Nephron (organoid): ENCODE results near the gene PXDC1.
"Not testable (repeated sequence)": the region's sequence is repeated elsewhere in the genome, so short reads cannot be mapped to it uniquely, and the experiment has no call there.

Source experiments
- H3K27ac Mint-ChIP-seq, 3 experiments: 2 replicates each; pipeline ENCODE4 v1.8.0; 2020; ENCODE audit warnings: mixed read lengths in 3 of 3, mild to moderate bottlenecking in 2 of 3, moderate library complexity in 1 of 3
- H3K27me3 Mint-ChIP-seq: 2 replicates; pipeline ENCODE4 v1.8.0; 2021; ENCODE audit warnings: low read depth, mild to moderate bottlenecking, moderate library complexity, mixed read lengths
- H3K36me3 Mint-ChIP-seq: 2 replicates; pipeline ENCODE4 v1.8.0; 2020; ENCODE audit warnings: low read depth, mixed read lengths
- H3K4me1 Mint-ChIP-seq: 2 replicates; pipeline ENCODE4 v1.8.0; 2020; ENCODE audit warnings: mixed read lengths
- H3K4me3 Mint-ChIP-seq, 3 experiments: 2 replicates each; pipeline ENCODE4 v1.8.0; 2020; ENCODE audit warnings: mild to moderate bottlenecking in 3 of 3, mixed read lengths in 3 of 3, moderate library complexity in 2 of 3
- H3K9me3 Mint-ChIP-seq: 2 replicates; pipeline ENCODE4 v1.8.0; 2020; ENCODE audit warnings: mixed read lengths
- TF ChIP-seq, protein P1 (sequence below), 3 experiments: fragments of 200-600 bp; sonication (generic); IDR thresholded peaks; one replicate each; pipeline ENCODE4 v1.5.0; 2021; ENCODE audit warnings: antibody characterized with exemption in 3 of 3; ENCODE audit not compliant: unreplicated experiment in 3 of 3

PXDC1 gene

DNA sequence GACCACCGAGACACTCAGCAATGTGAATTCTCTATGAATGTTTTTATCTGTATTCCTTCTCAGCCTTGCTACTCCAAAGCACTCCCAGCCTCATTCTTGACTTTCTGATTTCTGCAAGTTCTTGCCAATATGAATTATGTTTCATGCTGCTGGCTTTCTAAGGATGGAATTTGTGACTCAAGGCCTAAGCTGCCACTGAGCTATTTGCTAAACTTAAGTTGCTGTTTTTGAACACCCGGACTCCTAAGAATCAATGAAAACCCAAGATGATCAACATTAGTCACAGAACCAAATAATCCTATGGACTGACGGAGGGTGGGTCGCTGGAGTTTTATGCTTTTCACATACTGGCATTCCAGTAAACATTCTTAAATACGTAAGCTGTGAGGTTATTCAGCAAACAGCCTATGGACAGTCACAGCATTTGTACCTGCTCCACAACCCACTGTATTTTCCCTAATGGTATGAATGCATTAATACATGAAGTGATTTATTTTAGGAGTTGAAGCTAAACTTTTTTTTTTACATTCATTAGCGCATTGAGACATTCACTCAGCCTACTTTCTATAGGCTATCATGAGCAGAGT lies 8.2 kb upstream of the PXDC1 start:
- Mint-ChIP-seq H3K27me3 (peaks cover 6% of the 10 kb centered on the region), H3K9me3 (no peaks in the 10 kb centered on the region), H3K27ac (peak overlapping the region; percentile 32 to 65 (median 55)), H3K4me1 (peaks cover 19% of the 10 kb centered on the region), H3K4me3 (no peak overlapping the region), H3K36me3 (no peaks in the 10 kb centered on the region)
- TF ChIP-seq, protein P1, sequence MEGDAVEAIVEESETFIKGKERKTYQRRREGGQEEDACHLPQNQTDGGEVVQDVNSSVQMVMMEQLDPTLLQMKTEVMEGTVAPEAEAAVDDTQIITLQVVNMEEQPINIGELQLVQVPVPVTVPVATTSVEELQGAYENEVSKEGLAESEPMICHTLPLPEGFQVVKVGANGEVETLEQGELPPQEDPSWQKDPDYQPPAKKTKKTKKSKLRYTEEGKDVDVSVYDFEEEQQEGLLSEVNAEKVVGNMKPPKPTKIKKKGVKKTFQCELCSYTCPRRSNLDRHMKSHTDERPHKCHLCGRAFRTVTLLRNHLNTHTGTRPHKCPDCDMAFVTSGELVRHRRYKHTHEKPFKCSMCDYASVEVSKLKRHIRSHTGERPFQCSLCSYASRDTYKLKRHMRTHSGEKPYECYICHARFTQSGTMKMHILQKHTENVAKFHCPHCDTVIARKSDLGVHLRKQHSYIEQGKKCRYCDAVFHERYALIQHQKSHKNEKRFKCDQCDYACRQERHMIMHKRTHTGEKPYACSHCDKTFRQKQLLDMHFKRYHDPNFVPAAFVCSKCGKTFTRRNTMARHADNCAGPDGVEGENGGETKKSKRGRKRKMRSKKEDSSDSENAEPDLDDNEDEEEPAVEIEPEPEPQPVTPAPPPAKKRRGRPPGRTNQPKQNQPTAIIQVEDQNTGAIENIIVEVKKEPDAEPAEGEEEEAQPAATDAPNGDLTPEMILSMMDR (IDR thresholded peaks at IDR 0.05; ENCODE audit: unreplicated experiment in 3 of 3) = no peak

DNA sequence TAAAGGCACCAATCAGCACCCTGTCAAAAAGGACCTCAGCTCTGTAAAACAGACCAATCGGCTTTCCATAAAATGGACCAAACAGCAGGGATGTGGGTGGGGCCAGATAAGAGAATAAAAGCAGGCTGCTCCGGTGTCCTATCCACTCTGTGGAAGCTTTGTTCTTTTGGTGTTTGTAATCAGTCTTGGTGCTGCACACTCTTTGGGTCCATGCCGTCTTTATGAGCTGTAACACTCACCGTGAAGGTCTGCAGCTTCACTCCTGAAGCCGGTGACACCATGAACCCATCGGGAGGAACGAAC lies 7.3 kb upstream of the PXDC1 start:
- Mint-ChIP-seq H3K4me3 (no peak overlapping the region), H3K4me1 (peaks cover 15% of the 10 kb centered on the region), H3K36me3 (no peaks in the 10 kb centered on the region), H3K9me3 (no peaks in the 10 kb centered on the region), H3K27ac (no peak overlapping the region), H3K27me3 (peaks cover 2% of the 10 kb centered on the region)
- TF ChIP-seq, protein P1 (IDR thresholded peaks at IDR 0.05; ENCODE audit: unreplicated experiment in 3 of 3) = no peak

DNA sequence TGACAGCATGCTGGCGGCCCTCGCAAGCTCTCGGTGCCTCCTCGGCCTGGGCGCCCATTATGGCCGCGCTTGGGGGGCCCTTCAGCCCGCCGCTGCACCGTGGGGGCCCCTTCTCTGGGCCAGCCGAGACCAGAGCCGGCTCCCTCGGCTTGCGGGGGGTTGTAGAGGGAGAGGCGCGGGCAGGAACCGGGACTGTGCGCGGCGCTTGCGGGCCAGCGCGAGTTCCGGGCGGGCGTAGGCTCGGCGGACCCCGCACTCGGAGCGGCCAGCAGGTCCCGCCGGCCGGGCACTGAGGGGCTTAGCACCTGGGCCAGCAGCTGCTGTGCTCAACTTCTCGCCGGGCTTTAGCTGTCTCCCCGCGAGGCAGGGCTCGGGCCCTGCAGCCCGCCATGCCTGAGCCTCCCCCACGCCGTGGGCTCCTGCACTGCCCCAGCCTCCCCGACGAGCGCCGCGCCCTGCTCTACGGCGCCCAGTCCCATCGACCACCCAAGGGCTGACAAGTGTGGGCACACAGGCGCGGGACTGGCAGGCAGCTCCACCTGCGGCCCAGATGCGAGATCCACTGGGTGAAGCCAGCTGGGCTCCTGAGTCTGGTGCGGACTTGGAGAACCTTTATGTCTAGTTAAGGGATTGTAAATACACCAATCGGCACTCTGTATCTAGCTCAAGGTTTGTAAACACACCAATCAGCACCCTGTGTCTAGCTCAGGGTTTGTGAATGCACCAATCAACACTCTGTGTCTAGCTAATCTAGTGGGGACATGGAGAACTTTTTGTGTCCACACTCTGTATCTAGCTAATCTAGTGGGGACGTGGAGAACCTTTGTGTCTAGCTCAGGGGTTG lies 6.7 kb upstream of the PXDC1 start:
- not testable (repeated sequence) for H3K27ac Mint-ChIP-seq, H3K27me3 Mint-ChIP-seq, H3K4me3 Mint-ChIP-seq, H3K36me3 Mint-ChIP-seq, H3K9me3 Mint-ChIP-seq
- peaks cover 12% of the 10 kb centered on the region for H3K4me1 Mint-ChIP-seq

DNA sequence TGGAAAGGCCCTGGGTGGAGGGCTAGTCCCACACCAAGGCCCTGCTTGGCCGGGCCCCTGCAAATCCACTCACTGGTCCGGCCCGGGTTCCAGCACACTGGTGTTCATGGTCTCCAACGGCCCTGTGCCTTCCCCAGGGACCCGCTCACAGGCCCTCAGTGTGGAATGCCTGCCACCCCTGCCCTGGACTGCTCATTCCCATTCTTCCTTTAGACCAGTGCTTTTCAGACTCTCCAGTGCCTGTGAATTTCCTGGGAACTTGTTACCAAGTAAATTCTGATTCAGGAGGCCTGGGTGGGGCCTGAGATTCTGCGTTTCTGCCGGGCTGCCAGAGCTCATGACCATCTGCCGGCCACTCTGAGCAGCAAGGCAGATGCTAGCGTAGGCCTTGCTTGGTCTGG lies 5.7 kb upstream of the PXDC1 start:
- Mint-ChIP-seq H3K4me3 (no peak overlapping the region), H3K27ac (no peak overlapping the region), H3K27me3 (peaks cover 4% of the 10 kb centered on the region), H3K36me3 (no peaks in the 10 kb centered on the region), H3K9me3 (no peaks in the 10 kb centered on the region), H3K4me1 (peaks cover 14% of the 10 kb centered on the region)
- TF ChIP-seq, protein P1 (IDR thresholded peaks at IDR 0.05; ENCODE audit: unreplicated experiment in 3 of 3) = no peak

DNA sequence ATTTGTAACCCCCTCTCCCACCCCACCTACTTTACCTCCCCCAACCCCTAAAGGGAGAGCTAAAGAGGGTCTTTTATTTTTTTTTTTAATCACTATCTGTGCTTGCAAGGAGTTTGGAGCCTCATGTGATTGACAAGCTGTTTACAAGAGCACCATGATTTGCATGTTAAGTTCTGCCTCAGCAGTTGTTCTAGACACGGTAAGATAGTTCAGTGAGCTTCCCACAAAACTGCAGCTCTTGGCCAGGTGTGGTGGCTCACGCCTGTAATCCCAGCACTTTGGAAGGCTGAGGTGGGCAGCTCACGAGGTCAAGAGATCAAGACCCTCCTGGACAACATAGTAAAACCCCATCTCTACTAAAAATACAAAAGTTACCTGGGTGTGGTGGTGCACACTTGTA lies 5.0 kb upstream of the PXDC1 start:
- peaks cover 14% of the 10 kb centered on the region for H3K4me1 Mint-ChIP-seq
- no peaks in the 10 kb centered on the region for H3K36me3 Mint-ChIP-seq
- H3K27me3 Mint-ChIP-seq = peaks cover 4% of the 10 kb centered on the region

More for the DNA sequence above, 5.0 kb upstream of the PXDC1 start:
- Mint-ChIP-seq H3K4me3 (no peak overlapping the region), H3K27ac (peak overlapping the region in 1 of 3 experiments; percentile 20), H3K9me3 (no peaks in the 10 kb centered on the region)
- TF ChIP-seq, protein P1 (IDR thresholded peaks at IDR 0.05; ENCODE audit: unreplicated experiment in 3 of 3) = no peak
